Measurements from ENCODE around the gene TMEM51. TPM values are rescaled to one million over a fixed set of nuclear protein-coding genes. Genes with fewer than 3 reads are reported as not detected.

TMEM51 gene
- polyA plus RNA-seq, 3 donors = 15.1 to 24.7 (median 19.1) TPM

DNA sequence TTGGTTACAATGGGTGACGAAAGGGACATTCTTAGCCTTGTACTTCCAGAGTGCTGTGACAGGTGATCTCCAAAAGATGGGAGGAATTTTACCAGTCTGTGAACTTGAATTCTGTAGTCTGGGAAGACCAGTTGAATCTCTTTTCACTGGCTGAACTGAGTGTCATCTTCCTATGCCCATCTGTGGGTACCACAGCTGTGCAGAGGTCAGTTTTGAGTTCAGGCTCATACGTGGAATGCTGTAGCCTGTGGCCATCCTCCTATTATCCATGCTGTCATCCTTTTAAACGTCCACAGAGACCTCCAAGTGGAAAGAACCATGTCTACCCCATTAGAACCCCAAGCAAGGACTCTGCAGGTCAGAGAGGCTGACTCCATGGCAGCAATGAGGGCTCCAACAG, 32.1 kb downstream of the TMEM51 start:
- no peak for DNase-seq (ENCODE audit: extremely low read depth in 1 of 11, low read depth in 9 of 11, low spot score in 4 of 11)

DNA sequence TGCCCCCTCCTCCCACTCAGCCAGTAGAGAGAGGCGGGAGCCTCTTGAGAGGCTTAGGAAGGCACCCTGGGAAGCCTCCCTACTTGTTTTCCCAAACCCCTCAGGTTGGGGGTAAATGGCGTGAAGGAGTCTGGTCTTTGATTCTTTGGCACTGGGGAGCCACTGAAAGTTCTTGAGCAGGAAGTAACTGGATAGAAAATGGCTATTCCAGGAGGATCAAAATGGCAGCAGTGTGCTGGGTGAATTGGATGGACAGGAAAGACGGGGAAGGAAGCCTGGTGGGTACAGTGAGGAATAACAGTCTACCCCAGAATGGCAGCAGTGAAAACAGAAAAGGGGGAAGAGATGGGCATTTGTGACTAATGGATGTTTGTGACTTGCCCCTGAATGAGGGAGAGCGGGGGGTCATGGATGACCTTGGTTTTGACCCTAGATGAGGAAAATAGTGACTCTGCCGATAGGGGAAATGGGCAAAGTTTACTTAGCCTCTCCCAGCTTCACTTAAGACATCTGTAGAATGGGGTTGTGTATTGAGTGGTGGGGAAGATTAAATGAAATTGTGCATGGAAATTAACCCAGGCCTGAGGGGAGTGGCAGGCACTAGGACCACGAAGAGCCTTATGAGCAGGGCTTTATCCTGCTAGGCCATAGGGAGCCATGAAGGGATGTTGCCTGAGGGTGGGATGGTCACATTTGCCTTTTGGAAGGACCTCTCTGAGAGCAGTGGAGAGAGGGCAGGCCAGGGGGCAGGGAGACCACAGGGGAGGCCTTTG, 32.7 kb downstream of the TMEM51 start:
- DNase-seq (ENCODE audit: extremely low read depth in 1 of 11, low read depth in 9 of 11, low spot score in 4 of 11) = no peak

DNA sequence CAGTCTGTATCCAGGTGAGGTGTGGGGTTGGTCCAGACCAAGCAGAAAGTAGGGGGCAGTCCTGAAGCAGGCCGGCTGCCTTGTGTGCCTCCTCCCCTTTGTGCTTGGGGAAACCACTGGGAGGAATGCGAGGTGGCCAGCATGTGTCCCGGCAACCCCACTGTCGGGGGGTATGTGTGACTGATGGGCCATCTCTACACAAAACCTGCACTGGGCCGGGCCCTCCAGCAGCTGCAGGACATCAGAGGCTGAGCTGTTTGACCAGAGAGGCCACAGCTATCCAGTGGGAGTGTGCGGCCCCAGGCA, 33.3 kb downstream of the TMEM51 start:
- DNase-seq (ENCODE audit: extremely low read depth in 1 of 11, low read depth in 9 of 11, low spot score in 4 of 11) = no peak

DNA sequence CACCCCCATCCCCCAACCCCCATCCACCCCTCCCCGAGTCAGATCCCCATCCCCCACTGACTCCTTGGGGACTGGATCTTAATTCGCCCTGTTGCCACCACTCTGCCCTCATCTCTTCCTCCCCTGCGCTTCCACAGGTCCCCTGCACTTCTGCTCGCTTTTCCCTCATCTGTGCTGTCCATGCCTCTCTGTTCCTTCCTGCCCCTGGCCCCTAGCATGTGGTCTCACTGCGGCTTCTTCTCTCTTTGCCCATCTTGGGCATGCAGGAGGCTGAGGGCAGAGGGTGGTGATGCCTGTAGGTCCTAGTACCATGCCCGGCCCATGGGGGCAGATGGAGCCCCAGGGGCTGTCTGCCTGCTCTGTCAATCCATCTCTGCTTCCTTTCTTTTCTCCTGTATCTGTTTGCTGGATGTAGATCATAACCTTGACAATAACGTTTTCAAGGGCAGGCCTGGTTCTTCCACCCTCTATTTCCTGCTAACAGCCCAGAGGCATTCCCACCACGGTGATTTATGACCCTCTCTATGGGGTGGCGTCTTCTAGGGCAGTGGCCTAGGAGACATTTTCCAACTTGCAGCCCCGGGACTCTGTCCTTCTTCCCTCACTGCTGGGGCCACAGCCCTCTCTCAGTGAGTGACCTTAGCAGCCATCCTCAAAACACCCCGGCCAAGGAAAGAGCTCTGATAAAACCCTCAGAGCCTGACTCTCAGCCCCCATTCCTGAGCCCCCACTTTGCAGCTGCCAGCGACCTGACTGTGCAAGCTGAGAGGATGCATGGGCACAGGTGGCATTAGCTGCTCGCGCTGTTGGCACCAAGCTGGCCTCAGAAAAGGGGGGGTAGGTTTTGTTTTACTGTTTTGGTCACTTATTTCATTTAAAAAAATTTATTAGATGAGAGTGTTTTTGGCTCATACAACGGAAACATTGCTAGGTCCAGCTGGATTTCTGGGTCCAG, 33.9 kb downstream of the TMEM51 start:
- DNase-seq (ENCODE audit: extremely low read depth in 1 of 11, low read depth in 9 of 11, low spot score in 4 of 11) = no peak

DNA sequence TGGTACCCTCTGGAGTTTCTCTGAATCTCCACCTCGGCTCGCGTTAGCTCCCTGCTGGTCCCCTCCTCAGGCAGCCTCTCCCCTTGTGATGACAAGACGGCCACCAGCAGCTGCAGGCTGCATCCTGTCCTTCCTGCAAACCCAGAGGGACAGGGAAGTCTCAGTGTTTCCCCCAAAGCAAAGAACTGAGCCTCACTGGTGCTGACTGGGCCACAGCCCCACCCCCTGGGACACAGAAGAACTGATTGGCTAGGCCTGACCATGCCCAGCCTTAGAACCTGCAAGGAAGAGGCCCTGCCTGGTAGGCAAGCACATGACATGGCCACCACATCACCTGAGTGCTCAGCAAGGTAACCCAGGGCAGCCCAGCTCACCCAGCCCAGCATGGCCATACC, 34.6 kb downstream of the TMEM51 start:
- DNase-seq (ENCODE audit: extremely low read depth in 1 of 11, low read depth in 9 of 11, low spot score in 4 of 11) = no peak

DNA sequence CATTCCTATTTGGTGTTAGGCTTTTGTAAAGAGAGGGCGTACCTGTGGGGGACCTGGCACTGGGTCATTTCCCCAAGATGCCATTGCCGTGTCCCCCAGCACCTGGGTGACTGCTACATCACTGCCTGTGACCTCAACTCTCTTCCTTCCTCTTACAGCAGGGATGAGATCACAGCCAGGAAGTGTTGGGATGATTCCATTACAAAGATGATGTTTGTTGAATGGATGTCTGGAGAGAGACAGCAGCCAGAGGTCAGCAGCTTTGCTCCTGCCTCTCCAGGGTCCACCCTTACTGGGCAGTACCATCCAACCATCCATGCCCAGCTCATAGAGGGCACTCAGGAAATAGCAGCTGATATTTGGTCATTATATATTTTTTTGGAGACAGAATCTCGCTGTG, 35.1 kb downstream of the TMEM51 start:
- no peak for DNase-seq (ENCODE audit: extremely low read depth in 1 of 11, low read depth in 9 of 11, low spot score in 4 of 11)

DNA sequence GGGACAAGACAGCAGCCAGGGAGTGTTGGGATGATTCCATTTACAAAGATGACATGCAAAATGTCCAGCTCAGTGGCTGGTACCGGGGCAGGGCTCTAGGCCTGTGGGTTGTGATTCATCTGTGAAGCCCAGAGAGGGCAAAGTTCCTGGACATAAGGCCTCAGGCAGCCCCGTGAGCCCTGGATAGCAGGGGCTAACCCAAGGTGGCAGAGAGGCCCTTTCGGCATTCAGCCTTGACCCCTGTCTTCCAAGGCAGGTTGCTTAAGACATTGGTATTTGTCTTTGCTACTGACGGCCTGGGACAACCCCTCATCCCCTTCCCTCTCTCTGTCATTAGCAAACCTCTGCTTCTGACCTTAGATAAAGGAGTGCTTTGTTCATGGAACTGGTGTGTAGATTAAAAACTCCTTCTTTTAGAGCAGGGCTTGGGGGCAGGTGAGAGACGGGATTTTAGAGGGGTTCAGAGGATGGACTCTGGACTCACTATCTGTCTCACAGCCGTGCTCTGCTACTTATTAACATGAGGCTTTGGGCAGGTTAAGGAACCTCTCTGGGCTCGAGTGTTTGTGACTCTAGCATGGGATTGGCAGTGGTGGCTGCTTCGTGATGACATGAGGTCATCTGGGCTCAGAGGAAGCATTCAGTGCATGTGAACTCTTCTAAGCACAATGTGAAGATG, 36.3 kb downstream of the TMEM51 start:
- no peak for DNase-seq (ENCODE audit: extremely low read depth in 1 of 11, low read depth in 9 of 11, low spot score in 4 of 11)

DNA sequence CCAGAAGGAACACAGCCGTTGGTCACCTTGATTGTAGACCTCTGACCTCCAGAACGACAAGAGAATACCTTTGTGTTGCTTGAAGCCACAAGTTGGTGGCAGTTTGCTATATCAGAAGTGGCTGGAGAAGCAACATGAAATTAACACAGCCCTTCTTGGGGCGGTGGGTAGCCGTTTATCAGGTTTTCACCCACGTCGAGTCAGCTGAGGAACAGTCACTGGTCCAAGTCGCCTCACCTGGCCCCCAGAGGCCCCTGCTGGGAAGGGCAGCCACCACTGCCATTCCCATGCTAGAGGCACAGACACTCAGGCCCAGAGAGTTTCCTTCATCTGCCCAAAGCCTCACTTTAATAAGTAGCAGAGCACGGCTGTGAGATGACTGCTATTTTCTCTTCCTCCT, 37.7 kb downstream of the TMEM51 start:
- DNase-seq (ENCODE audit: extremely low read depth in 1 of 11, low read depth in 9 of 11, low spot score in 4 of 11) = no peak

DNA sequence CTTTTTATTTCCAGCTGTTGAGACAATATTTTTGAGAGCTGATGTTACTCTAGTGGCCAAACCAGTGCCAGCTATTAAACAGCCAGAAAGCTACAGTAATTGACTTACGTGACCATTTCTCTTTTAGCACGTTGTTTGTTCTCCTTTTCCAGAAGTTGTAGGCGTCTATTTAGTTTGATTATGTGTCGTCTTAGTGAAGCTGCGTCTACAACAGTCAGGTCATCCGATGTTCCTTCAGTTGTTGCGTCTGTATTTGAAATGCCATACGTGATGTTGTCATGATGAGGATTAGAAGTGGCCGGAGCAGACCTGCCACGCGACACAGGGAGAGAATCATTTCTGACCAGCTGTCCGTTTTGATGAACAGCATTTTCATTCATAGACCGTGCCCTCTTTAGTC, 38.2 kb downstream of the TMEM51 start:
- DNase-seq (ENCODE audit: extremely low read depth in 1 of 11, low read depth in 9 of 11, low spot score in 4 of 11) = no peak

DNA sequence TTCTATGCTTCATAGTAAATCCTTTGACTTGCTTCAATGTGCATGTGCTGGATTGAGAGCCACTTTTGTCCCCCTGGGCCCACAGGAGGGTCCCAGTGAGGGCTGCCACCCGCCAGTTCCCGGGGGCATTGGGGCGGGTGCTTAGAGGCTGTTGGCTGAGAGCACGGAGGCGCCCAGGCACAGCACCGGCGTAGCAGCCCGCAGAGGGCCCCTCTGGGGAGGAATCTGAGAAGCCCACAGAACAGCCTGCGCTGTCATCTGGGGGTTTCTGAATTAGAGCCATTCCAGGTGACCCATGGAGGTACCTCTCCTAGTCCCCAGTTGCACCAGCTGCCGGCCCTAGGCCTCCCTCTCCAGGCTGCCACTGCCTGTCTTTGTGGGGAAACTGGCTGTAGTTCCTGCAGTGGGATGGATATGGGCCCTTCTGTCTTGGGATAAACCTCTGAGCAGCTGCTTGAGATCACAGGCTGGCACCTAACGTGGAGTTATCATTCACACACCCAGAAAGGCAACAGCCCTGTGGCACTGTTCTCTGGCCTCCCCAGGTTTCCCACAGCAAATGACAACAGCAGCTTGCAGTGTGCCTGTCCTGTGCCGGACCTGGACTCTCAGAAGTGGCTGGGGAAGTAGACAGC, 39.5 kb downstream of the TMEM51 start:
- DNase-seq (ENCODE audit: extremely low read depth in 1 of 11, low read depth in 9 of 11, low spot score in 4 of 11) = no peak

DNA sequence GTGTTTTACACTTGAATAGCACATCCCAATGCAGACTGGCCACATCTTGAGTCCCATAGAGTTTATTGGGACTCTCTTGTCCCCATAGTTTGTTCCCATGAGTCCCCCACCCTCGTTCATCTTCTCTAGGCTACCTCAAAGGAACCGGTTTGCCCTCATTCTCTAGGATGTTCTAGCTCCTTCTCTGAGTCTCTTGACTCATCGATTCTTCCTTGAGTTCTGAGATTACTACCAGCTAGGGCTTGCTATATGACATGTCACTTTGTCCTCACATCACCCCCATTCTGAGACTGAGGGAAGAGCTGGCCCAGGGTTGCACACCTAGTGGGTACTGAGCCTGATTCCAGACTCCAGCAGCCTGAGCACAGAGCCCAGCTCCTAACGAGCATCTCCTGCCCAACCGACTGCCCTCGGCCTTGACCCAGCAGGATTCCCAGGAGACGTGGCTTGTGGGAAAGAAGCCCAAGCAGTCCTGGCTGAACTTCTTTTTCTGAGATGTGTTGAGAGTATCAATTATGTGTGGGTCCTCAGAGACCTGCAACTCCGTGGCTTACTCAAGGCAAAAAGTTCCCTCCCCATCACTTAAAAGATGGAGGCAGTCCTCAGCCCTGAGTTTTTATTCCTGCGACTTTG, 42.0 kb downstream of the TMEM51 start:
- DNase-seq (ENCODE audit: extremely low read depth in 1 of 11, low read depth in 9 of 11, low spot score in 4 of 11) = no peak

DNA sequence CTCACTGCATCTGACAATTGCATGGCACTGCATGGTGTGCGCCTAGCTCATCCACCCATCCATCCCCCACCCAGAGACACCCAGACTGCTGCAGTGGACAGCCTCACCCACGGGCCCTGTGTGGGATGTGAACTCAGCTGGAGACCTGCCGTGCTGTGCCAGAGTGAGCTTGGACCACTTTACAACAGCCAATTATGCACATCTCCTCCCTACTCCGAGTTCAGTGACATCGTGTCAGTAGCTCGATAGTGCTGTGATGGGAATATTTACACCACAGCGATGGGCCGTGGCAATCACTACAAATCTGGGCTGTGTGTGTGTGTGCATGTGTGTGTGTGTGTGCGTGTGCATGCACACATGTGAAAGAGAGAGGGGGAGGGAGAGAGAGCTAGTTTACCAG, 42.5 kb downstream of the TMEM51 start:
- DNase-seq (ENCODE audit: extremely low read depth in 1 of 11, low read depth in 9 of 11, low spot score in 4 of 11) = no peak

DNA sequence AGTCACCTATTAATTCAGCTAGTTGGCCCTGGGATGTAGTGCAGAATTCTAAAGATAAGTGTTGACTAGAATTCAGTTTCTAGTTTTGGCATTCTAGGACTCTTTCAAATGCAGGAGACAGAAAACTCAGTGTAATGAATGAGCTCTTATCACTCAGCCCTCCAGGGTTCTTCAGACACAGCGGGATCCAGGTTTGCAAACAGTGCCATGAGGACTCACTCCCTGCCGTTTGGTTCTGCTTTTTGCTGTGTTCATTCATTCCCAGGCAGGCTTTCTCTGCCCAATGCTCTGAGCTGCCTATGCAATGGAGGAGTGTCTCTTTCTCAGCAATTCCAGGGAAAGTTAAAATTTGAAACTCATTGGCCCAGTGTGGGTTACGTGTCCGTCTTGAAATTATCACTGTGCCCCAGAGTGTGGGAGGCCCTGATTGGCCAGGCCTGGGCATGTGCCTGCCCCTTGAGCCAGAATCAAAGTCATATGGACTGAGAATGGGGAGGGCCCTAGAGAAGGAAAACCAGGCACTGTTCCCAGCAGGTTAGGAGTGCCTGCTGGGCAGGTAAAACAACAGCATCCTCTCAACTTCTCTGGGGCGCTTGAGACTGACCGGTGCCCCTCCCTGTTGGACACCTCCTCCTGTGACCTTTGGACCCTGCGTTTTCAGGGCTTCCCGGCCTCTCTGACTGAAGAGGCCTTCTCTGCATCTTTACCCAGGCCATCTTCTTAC, 43.4 kb downstream of the TMEM51 start:
- no peak for DNase-seq (ENCODE audit: extremely low read depth in 1 of 11, low read depth in 9 of 11, low spot score in 4 of 11)

DNA sequence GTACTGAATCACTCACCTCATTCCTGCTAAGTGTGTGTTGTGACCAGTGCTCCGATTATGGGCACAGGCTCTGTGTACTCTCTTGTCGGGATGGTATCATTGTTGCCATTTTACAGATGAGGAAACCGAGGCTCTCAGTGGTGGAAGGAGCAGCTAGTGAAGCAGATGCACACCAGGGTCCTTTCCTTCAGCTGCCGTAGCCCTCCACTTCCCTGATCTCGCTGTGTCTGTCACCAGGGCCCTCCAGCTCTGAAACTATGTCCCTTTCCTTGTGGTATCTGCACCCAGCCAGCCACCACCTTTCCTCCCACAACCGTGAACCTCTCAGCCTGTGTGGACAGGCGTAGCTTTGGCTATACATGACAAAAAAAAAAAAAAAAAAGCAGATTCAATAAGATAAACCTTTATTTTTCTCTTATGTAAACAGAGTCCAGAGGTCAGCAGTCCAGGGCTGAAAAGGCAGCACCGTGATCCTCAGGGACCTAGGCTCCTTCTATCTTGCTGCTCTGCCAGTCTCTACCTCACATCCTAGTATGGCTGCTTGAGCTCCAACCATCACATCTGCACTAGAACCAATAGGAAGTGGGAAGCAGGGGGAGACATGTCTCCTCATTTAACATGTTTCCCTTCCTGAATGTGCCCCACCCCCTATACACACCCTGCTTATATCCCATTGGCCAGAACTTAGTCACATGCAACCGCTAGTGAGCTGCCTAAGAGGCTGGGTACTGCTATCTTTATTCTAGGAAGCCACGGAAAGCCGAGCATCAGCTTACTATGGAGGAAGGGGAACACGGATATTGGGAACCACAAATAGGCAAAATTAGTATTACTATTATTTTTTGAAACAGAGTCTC, 44.3 kb downstream of the TMEM51 start:
- DNase-seq (ENCODE audit: extremely low read depth in 1 of 11, low read depth in 9 of 11, low spot score in 4 of 11) = no peak

DNA sequence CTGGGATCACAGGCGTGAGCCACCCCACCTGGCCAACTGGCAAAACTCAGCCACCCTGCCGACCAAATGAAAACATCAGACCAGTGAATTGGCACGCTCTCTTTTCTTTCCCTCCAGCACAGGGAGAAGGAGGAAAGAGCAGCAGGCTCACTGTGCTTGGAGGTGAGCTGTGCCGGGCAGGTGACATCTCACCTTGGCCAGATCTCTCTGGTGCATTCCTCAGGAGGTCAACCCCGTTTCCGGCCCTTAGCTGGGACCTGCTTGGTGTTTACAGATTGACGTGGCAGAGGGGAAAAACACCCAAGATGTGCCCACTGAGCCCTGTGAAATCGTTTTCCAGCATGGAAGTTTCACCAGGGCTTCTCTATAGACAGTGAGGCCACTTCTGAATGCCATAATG, 45.1 kb downstream of the TMEM51 start:
- no peak for DNase-seq (ENCODE audit: extremely low read depth in 1 of 11, low read depth in 9 of 11, low spot score in 4 of 11)

DNA sequence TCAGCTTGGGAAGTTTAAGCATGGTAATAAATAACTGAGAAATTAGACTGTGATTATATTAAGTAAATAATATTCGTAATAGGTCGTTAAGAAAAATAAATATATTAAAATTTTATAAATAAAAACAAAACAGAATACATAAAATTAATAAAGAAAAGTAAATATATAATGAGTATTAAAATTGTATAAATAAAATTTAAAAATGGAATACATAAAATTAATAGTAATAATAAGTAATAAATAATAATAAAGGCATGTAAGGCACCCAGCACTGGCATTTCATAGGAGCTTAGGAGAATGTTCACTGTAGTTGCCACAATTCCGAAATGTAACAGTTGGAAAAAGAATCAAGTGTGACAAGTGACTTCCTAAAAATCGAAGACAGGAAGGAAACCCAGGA, 47.7 kb downstream of the TMEM51 start:
- DNase-seq (ENCODE audit: extremely low read depth in 1 of 11, low read depth in 9 of 11, low spot score in 4 of 11) = no peak

DNA sequence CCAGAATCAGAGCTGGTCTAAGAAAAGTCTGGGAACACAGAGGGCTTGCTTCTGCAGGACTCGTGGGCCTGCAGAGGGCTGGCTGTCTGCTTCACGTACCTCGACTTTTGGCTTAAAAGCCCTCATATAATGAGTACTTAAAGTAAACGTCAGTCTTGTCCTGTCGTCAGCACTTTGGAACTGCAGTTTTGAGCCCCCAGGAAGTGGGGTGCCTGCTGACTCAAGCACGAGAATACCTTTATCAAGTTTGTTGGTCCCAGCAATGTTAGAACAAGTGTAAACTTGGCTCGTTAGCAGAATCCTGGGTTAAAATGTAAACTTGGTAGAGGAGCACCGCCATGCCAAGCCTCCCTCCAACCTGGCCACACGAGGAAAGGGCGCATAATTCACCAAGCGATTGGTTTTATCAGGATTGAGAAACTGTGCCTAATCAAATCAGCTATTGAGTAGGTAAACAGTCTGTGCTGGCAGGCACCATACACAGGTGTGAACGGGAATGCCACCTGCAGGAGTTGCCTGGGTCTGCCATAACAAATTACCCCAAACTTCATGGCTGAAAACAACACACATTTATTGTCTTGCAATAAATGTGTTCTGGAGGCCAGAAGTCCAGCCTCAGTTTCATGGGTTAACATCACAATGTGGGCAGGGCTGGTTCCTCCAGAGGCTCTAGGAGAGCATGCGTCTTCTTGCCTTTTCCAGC, 48.5 kb downstream of the TMEM51 start:
- DNase-seq (ENCODE audit: extremely low read depth in 1 of 11, low read depth in 9 of 11, low spot score in 4 of 11) = no peak

Data from renal cortex interstitium (tissue), 11 donors.